ENCODE data around the gene CPT1C.

CPT1C gene

GRCh38 chr19:49662011-49662410 lies 28.9 kb upstream of the CPT1C start:
- no peak for DNase-seq

- DNase-seq = no peak
Measured at GRCh38 chr19:49663224-49663623, 27.7 kb upstream of the CPT1C start.

- peak; percentile 92 for DNase-seq
Measured at GRCh38 chr19:49664171-49665035, 26.5 kb upstream of the CPT1C start.

- no peak for DNase-seq
Measured at GRCh38 chr19:49665036-49665350, 25.9 kb upstream of the CPT1C start.

GRCh38 chr19:49665351-49666119 lies 25.4 kb upstream of the CPT1C start, which contains the start of the genes BCL2L12 and IRF3:
Gene BCL2L12, plus strand, starts transcription at chr19:49665933. Its CDS starts 760 bp downstream, at chr19:49666693.
Gene IRF3, minus strand, starts transcription at chr19:49665857. Its CDS starts 1,019 bp downstream, at chr19:49664838.
- peak; percentile 99 for DNase-seq

- DNase-seq = no peak
Measured at GRCh38 chr19:49666120-49666444, 24.8 kb upstream of the CPT1C start.

- DNase-seq = no peak
Measured at GRCh38 chr19:49667473-49667872, 23.4 kb upstream of the CPT1C start.

GRCh38 chr19:49669516-49669915 lies 21.4 kb upstream of the CPT1C start:
- no peak for DNase-seq

GRCh38 chr19:49672131-49672919 lies 18.6 kb upstream of the CPT1C start:
- DNase-seq = peak; percentile 85

- DNase-seq = peak; percentile 85
Measured at GRCh38 chr19:49676136-49676783, 14.7 kb upstream of the CPT1C start.

- peak; percentile 100 for DNase-seq
Measured at GRCh38 chr19:49676784-49677230, 14.1 kb upstream of the CPT1C start.

GRCh38 chr19:49677231-49677900 lies 13.6 kb upstream of the CPT1C start, which contains the start of gene PRMT1:
Gene PRMT1, plus strand, starts transcription at chr19:49677271. Its CDS starts 10 bp downstream, at chr19:49677281.
- DNase-seq = peak; percentile 64

GRCh38 chr19:49677901-49678674 lies 12.8 kb upstream of the CPT1C start:
- peak; percentile 84 for DNase-seq

- DNase-seq = no peak
Measured at GRCh38 chr19:49678985-49679770, 11.7 kb upstream of the CPT1C start.

- no peak for DNase-seq
Measured at GRCh38 chr19:49679771-49680413, 11.0 kb upstream of the CPT1C start.

- DNase-seq = peak; percentile 95
Measured at GRCh38 chr19:49680421-49681351, 10.2 kb upstream of the CPT1C start.

- no peak for DNase-seq
Measured at GRCh38 chr19:49681830-49682229, 9.1 kb upstream of the CPT1C start.

- DNase-seq = peak; percentile 24
Measured at GRCh38 chr19:49682274-49682673, 8.6 kb upstream of the CPT1C start.

All from activated CD4-positive, alpha-beta T cell treated with anti-CD3 and anti-CD28 coated beads, Interleukin-10, Interleukin-2, amounts not matched to agents 100 ng/mL and 50 ng/mL, durations not matched to agents 16 hours and 8 hours (primary cell).